ENCODE results near the gene CBFA2T3. TPM values are rescaled to one million over a fixed set of nuclear protein-coding genes. Genes with fewer than 3 reads are reported as not detected.

CBFA2T3 gene
- total and polyA plus RNA-seq, 2 of the 13 experiments (the other 11 are each of a cell fraction or from before 2014, with no cell fraction given) = 0.05 TPM; not detected in 1

GRCh38 chr16:88991813-88992350 is 14.9 kb upstream of the CBFA2T3 start:
- in situ Hi-C loops (cut with HindIII; ENCODE audit: extremely low pct_ligation_motif_present, low pct_unique_long_range_greater_than_20kb) (no loop called here), intact Hi-C loops (cut with micrococcal nuclease; ENCODE audit: unreplicated experiment) (no loop called here)
- H3K27me3 ChIP-seq (ENCODE audit: control insufficient read depth in 1 of 2, insufficient read depth in 2 of 2, low read length in 2 of 2) = peaks cover 36 to 89% of the 10 kb centered on the region in 2 experiments
- no peak overlapping the region for H3K4me2 ChIP-seq (ENCODE audit: low read depth, low read length)
- no peaks in the 10 kb centered on the region for H4K20me1 ChIP-seq (ENCODE audit: insufficient read depth, low read length)
- TF ChIP-seq, protein P1, sequence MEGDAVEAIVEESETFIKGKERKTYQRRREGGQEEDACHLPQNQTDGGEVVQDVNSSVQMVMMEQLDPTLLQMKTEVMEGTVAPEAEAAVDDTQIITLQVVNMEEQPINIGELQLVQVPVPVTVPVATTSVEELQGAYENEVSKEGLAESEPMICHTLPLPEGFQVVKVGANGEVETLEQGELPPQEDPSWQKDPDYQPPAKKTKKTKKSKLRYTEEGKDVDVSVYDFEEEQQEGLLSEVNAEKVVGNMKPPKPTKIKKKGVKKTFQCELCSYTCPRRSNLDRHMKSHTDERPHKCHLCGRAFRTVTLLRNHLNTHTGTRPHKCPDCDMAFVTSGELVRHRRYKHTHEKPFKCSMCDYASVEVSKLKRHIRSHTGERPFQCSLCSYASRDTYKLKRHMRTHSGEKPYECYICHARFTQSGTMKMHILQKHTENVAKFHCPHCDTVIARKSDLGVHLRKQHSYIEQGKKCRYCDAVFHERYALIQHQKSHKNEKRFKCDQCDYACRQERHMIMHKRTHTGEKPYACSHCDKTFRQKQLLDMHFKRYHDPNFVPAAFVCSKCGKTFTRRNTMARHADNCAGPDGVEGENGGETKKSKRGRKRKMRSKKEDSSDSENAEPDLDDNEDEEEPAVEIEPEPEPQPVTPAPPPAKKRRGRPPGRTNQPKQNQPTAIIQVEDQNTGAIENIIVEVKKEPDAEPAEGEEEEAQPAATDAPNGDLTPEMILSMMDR (CRISPR knock-in tag; IDR thresholded peaks at IDR 0.05) = 0 out of 2 replicates have a peak, but pooled peaks have one; percentile 6
- TF ChIP-seq ZKSCAN1 (IDR thresholded peaks at IDR 0.05; ENCODE audit: low read length) (peak; percentile 69; the same call in 1 of the 2 replicates), ELF3 (CRISPR knock-in tag; IDR thresholded peaks at IDR 0.05) (no peak)
- DNase-seq (ENCODE audit: low spot score) (no peak), FAIRE-seq (no peak), ATAC-seq (no peak)
- no peak overlapping the region for H2AFZ ChIP-seq (ENCODE audit: low read length)
- POLR2A ChIA-PET = no interaction called here
- 0 out of 2 replicates have a peak, but pooled peaks cover 6% of the 10 kb centered on the region for H3K4me1 ChIP-seq (ENCODE audit: insufficient read depth, low read length)
- WGBS (ENCODE audit: low lambda C conversion rate) = 16% methylated on average over 18 of the region's 19 CpGs
- no peak overlapping the region for H3K4me3 ChIP-seq (replicated peaks in 1 of 3; ENCODE audit: insufficient read depth in 1 of 3, low read depth in 2 of 3, low read length in 3 of 3)
- CTCF ChIA-PET (ENCODE audit: low intra/inter-chr PET ratio, low total read pairs) = no interaction called here
- no peaks in the 10 kb centered on the region for H3K9me3 ChIP-seq (ENCODE audit: low read length)
- no TSS peak for BruUV-seq (replicated peaks)
- H3K79me2 ChIP-seq (ENCODE audit: insufficient read depth, low read length) = no peaks in the 10 kb centered on the region
- H3K36me3 ChIP-seq (replicated peaks in 1 of 2; ENCODE audit: control insufficient read depth in 1 of 2, insufficient read depth in 2 of 2, low read length in 2 of 2) = no peaks in the 10 kb centered on the region
- H3K9ac ChIP-seq (ENCODE audit: insufficient read depth, low read depth, low read length) = no peak overlapping the region
- H3K27ac ChIP-seq (ENCODE audit: extremely low read length, insufficient read depth, low read length) = no peak overlapping the region

DNA sequence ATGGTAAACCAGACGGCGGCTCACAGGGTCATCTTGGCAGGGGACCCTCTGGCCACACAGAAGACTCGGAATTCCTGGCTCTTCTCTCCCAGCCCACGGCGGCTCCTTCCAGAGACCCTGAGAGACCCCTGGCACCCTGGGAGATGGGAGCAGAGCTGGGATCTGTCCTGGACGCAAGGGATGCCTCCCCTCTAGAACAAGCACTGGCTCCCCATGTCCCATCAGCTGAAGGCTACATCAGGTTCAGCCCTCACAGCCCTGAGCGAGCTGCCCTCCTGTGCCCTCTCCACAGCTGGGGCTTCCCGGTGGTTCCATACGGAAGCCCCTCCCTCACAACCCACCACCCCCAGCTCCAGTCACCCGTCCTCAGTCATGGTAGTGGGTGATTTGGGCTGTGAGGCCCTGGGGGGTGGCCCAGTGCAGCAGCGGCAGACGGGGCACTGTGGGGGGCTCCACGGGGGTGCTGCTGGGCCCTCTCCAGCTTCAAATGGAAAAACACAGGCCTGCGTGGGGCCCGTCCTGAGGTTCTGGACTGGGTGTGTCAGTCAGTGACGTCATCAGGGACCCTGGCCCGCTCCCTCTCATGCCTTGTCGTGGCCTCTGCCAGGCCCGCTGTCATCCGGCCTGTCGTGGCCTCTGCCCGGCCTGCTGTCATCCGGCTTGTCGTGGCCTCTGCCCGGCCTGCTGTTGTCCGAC is 13.0 kb upstream of the CBFA2T3 start:
- Histone ChIP-seq H2AFZ (ENCODE audit: low read length) (no peak overlapping the region), H3K4me1 (ENCODE audit: insufficient read depth, low read length) (0 out of 2 replicates have a peak, but pooled peaks cover 4% of the 10 kb centered on the region), H3K27me3 (ENCODE audit: control insufficient read depth in 1 of 2, insufficient read depth in 2 of 2, low read length in 2 of 2) (peaks cover 38 to 92% of the 10 kb centered on the region in 2 experiments), H3K9ac (ENCODE audit: insufficient read depth, low read depth, low read length) (no peak overlapping the region), H3K9me3 (ENCODE audit: low read length) (no peaks in the 10 kb centered on the region), H3K79me2 (ENCODE audit: insufficient read depth, low read length) (no peaks in the 10 kb centered on the region), H3K4me3 (replicated peaks in 1 of 3; ENCODE audit: insufficient read depth in 1 of 3, low read depth in 2 of 3, low read length in 3 of 3) (no peak overlapping the region), H3K4me2 (ENCODE audit: low read depth, low read length) (no peak overlapping the region), H3K27ac (ENCODE audit: extremely low read length, insufficient read depth, low read length) (no peak overlapping the region), H4K20me1 (ENCODE audit: insufficient read depth, low read length) (no peaks in the 10 kb centered on the region), H3K36me3 (replicated peaks in 1 of 2; ENCODE audit: control insufficient read depth in 1 of 2, insufficient read depth in 2 of 2, low read length in 2 of 2) (no peaks in the 10 kb centered on the region)
- FAIRE-seq (no peak), ATAC-seq (no peak), DNase-seq (ENCODE audit: low spot score) (no peak)
- ChIA-PET POLR2A (no interaction called here), CTCF (ENCODE audit: low intra/inter-chr PET ratio, low total read pairs) (no interaction called here)
- no peak for TF ChIP-seq ZNF333 (CRISPR knock-in tag; IDR thresholded peaks at IDR 0.05; ENCODE audit: borderline replicate concordance)
- peak; percentile 98 for TF ChIP-seq CREB1 (IDR thresholded peaks at IDR 0.05)
- no peak for TF ChIP-seq CREB1 (CRISPR knock-in tag; IDR thresholded peaks at IDR 0.05)
- TF ChIP-seq ATF7 (IDR thresholded peaks at IDR 0.05) = peak; percentile 97
- TF ChIP-seq ATF7 (CRISPR knock-in tag; IDR thresholded peaks at IDR 0.05) = 0 out of 2 replicates have a peak, but pooled peaks have one; percentile 19
- WGBS (ENCODE audit: low lambda C conversion rate) = 36% methylated on average over 6 of the region's 26 CpGs
- intact Hi-C loops (cut with micrococcal nuclease; ENCODE audit: unreplicated experiment) = no loop called here
- no TSS peak for BruUV-seq (replicated peaks)
- in situ Hi-C loops (cut with HindIII; ENCODE audit: extremely low pct_ligation_motif_present, low pct_unique_long_range_greater_than_20kb) = no loop called here

All from HepG2 (cell line).